HCT116 (cell line): ENCODE data around the gene EXOC6B. TPM values are rescaled to one million over a fixed set of nuclear protein-coding genes. Genes with fewer than 3 reads are reported as not detected.

Experiments used
- ATAC-seq: fragments of 200-7000 bp; cut with Tn5 transposase; 2 replicates; pipeline ENCODE4 v1.9.1; 2020; ENCODE audit warnings: mild to moderate bottlenecking, moderate library complexity
- BruUV-seq: library from RNA; stranded (reverse); fragments of 400-500 nt; replicated peaks from 2 replicates; lab custom pipeline; 2021; lab: Mats Ljungman, UMichigan
- CTCF ChIA-PET: fragments of 300-600 bp; sonication (Branson Sonifier 250); formaldehyde crosslinking; loops from one replicate; lab custom pipeline; 2021; ENCODE audit warnings: antibody characterized with exemption; lab: Charles Lee
- POLR2A ChIA-PET: fragments of 300-600, 350-600 bp; sonication (Branson Sonifier 250); formaldehyde crosslinking; loops from one replicate; lab custom pipeline; 2021; ENCODE audit warnings: antibody characterized with exemption; lab: Charles Lee
- RAD21 ChIA-PET, 2 experiments: fragments of 300-600 bp; sonication (Branson Sonifier 250); formaldehyde crosslinking; loops; one replicate each; lab custom pipeline; 2023; ENCODE audit warnings: low total read pairs in 2 of 2; ENCODE audit not compliant: uncharacterized antibody in 2 of 2, unreplicated experiment in 2 of 2, low non-redundant PET in 1 of 2; lab: Charles Lee
- DNase-seq: peaks from one replicate; pipeline ENCODE4 v3.0.0-alpha.2; 2010; ENCODE audit warnings: low read depth, low spot score
- H2AFZ ChIP-seq: fragments of 200-600 bp; shearing (Covaris generic), sonication (generic); 2 replicates; pipeline ENCODE4 v1.6.1; 2017; ENCODE audit warnings: low read depth, mixed run types, mixed read lengths, antibody characterized with exemption, low read length; ENCODE audit not compliant: poor library complexity, severe bottlenecking
- H3K27ac ChIP-seq: 2 replicates; pipeline ENCODE4 v1.5.1; 2012; ENCODE audit warnings: low read depth, low read length
- H3K27me3 ChIP-seq: fragments of 200-600 bp; sonication (generic); 2 replicates; pipeline ENCODE4 v1.6.1; 2016; ENCODE audit warnings: mixed run types, low read length, mixed read lengths; ENCODE audit not compliant: insufficient read depth
- H3K36me3 ChIP-seq, 2 experiments: fragments of 200-500 bp in 1 of 2; fragments of 200-600 bp in 1 of 2; sonication (Bioruptor generic) in 1 of 2; sonication (generic) in 1 of 2; 2 replicates each; pipeline versions ENCODE4 v1.5.1 to v1.6.1; 2014 to 2016; ENCODE audit warnings: low read length in 2 of 2, inconsistent platforms in 1 of 2, mixed read lengths in 1 of 2, mixed run types in 1 of 2; ENCODE audit not compliant: insufficient read depth in 2 of 2, control insufficient read depth in 1 of 2
- H3K4me1 ChIP-seq, 2 experiments: fragments of 200-600 bp in 1 of 2; sonication (generic) in 1 of 2; 2 replicates each; pipeline versions ENCODE4 v1.5.1 to v1.6.1; 2012 to 2017; ENCODE audit warnings: low read length in 2 of 2, inconsistent platforms in 1 of 2, mild to moderate bottlenecking in 1 of 2, mixed read lengths in 1 of 2, mixed run types in 1 of 2, moderate library complexity in 1 of 2; ENCODE audit not compliant: insufficient read depth in 2 of 2, control insufficient read depth in 1 of 2
- H3K4me2 ChIP-seq: fragments of 200-600 bp; sonication (generic); 2 replicates; pipeline ENCODE4 v1.6.1; 2017; ENCODE audit warnings: mixed run types, low read length, mixed read lengths
- H3K4me3 ChIP-seq, 2 experiments: fragments of 200-600 bp in 1 of 2; sonication (generic) in 1 of 2; replicated peaks in 1 of 2; 2 replicates each; pipeline ENCODE4 v1.5.1; 2011 to 2016; ENCODE audit warnings: low read length in 2 of 2, control low read depth in 1 of 2, low read depth in 1 of 2, mild to moderate bottlenecking in 1 of 2, mixed read lengths in 1 of 2, mixed run types in 1 of 2
- H3K79me2 ChIP-seq: fragments of 200-600 bp; sonication (generic); 2 replicates; pipeline ENCODE4 v1.6.1; 2017; ENCODE audit warnings: mild to moderate bottlenecking, mixed run types, low read length, moderate library complexity, mixed read lengths; ENCODE audit not compliant: insufficient read depth
- H3K9ac ChIP-seq: fragments of 200-600 bp; sonication (generic); 2 replicates; pipeline ENCODE4 v1.6.1; 2016; ENCODE audit warnings: low read length, mixed read lengths
- H3K9me2 ChIP-seq: fragments of 200-600 bp; sonication (generic), shearing (Covaris generic); 2 replicates; pipeline ENCODE4 v1.6.1; 2017; ENCODE audit warnings: mixed run types, mild to moderate bottlenecking, moderate library complexity; ENCODE audit not compliant: insufficient read depth
- H3K9me3 ChIP-seq, 2 experiments: fragments of 200-500 bp in 1 of 2; fragments of 200-600 bp in 1 of 2; sonication (Bioruptor generic) in 1 of 2; sonication (generic) in 1 of 2; 2 replicates each; pipeline ENCODE4 v1.6.1; 2014 to 2017; ENCODE audit warnings: low read length in 2 of 2, mixed read lengths in 2 of 2, inconsistent platforms in 1 of 2, low read depth in 1 of 2, mild to moderate bottlenecking in 1 of 2, mixed run types in 1 of 2, moderate library complexity in 1 of 2; ENCODE audit not compliant: control insufficient read depth in 1 of 2, insufficient read depth in 1 of 2
- H4K20me1 ChIP-seq: fragments of 200-600 bp; sonication (generic), shearing (Covaris generic); 2 replicates; pipeline ENCODE4 v1.6.1; 2017; ENCODE audit warnings: mixed run types, mild to moderate bottlenecking, moderate library complexity; ENCODE audit not compliant: insufficient read depth
- CEBPB ChIP-seq: IDR thresholded peaks from 2 replicates; pipeline ENCODE4 v1.6.1; 2012; ENCODE audit warnings: low read depth
- ELF1 ChIP-seq: IDR thresholded peaks from 2 replicates; pipeline ENCODE4 v1.6.1; 2012; ENCODE audit warnings: low read depth, borderline replicate concordance
- EZH2 ChIP-seq: fragments of 200-600 bp; sonication (generic); IDR thresholded peaks from 2 replicates; pipeline ENCODE4 v1.6.1; 2017; ENCODE audit warnings: antibody characterized with exemption, mixed run types
- EZH2phosphoT487 ChIP-seq: fragments of 200-600 bp; IDR thresholded peaks from 2 replicates; pipeline ENCODE4 v1.6.1; 2018; ENCODE audit warnings: antibody characterized with exemption, borderline replicate concordance
- POLR2A ChIP-seq: IDR thresholded peaks from 2 replicates; pipeline ENCODE4 v1.7.0; 2011; ENCODE audit warnings: borderline replicate concordance; ENCODE audit not compliant: insufficient read depth, insufficient read length; ENCODE audit errors: extremely low read depth
- RAD21 ChIP-seq: IDR thresholded peaks from 2 replicates; pipeline ENCODE4 v1.6.1; 2012; ENCODE audit warnings: low read depth, mild to moderate bottlenecking
- SP1 ChIP-seq: IDR thresholded peaks from 2 replicates; pipeline ENCODE4 v1.6.1; 2012; ENCODE audit warnings: low read depth
- SRF ChIP-seq: IDR thresholded peaks from 2 replicates; pipeline ENCODE4 v1.6.1; 2012; ENCODE audit warnings: low read depth
- YY1 ChIP-seq: IDR thresholded peaks from 2 replicates; pipeline ENCODE4 v1.6.1; 2011; ENCODE audit warnings: low read length, low read depth, moderate library complexity, mild to moderate bottlenecking; ENCODE audit not compliant: insufficient replicate concordance; ENCODE audit errors: extremely low read depth
- ZNF274 ChIP-seq: fragments of 200-500 bp; sonication (Bioruptor generic); IDR thresholded peaks from 2 replicates; pipeline ENCODE4 v1.6.1; 2014; ENCODE audit warnings: mild to moderate bottlenecking, low read depth, low read length, inconsistent platforms
- intact Hi-C: fragments of 100-400 bp; cut with micrococcal nuclease; formaldehyde crosslinking; loops from 2 replicates; pipeline ENCODE4 v1.10.0; 2022
- total RNA-seq: library from RNA; stranded (reverse); gene quantifications from one replicate; pipeline ENCODE4 v1.2.1, GENCODE V29; 2021; ENCODE audit not compliant: unreplicated experiment
- TF ChIP-seq, protein P1 (sequence below): IDR thresholded peaks from 2 replicates; pipeline ENCODE4 v1.6.1; 2011; ENCODE audit warnings: mild to moderate bottlenecking, low read length, moderate library complexity; ENCODE audit not compliant: insufficient replicate concordance; ENCODE audit errors: extremely low read depth
- TF ChIP-seq, protein P2 (sequence below): IDR thresholded peaks from 2 replicates; pipeline ENCODE4 v1.6.1; 2012

Gene EXOC6B
- total RNA-seq, 1 experiment from 2014 or later: 25.4 TPM

DNA sequence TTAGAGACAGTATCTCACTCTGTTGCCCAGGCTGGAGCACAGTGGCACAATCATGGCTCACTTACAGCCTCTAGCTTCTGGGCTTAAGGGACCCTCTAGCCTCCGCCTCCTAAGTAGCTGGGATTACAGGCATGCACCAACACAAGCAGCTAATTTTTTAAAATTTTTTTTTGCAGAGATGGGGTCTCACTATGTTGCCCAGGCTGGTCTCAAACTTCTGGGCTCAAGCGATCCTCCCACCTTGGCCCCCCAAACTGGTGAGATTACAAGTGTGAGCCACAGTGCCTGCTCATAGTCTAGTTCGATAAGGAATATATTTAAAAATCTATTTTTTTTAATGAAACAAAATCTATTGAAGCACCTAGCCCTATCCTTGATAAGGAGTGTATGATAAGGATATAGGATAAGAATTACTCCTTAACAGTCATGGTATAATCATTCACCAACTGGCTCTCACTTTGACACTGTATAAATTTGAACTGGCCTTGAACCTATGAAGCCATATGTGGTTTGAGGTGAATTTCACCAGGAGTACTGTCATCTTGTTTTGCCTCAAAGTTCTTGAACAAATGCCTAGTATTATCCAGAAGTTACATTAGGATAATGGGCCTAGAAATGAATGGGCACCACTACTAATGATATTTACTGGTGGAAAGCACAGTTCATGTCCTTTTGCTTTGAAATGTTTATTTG lies 71.1 kb downstream of the EXOC6B start (continued):
- TF ChIP-seq, protein P1, sequence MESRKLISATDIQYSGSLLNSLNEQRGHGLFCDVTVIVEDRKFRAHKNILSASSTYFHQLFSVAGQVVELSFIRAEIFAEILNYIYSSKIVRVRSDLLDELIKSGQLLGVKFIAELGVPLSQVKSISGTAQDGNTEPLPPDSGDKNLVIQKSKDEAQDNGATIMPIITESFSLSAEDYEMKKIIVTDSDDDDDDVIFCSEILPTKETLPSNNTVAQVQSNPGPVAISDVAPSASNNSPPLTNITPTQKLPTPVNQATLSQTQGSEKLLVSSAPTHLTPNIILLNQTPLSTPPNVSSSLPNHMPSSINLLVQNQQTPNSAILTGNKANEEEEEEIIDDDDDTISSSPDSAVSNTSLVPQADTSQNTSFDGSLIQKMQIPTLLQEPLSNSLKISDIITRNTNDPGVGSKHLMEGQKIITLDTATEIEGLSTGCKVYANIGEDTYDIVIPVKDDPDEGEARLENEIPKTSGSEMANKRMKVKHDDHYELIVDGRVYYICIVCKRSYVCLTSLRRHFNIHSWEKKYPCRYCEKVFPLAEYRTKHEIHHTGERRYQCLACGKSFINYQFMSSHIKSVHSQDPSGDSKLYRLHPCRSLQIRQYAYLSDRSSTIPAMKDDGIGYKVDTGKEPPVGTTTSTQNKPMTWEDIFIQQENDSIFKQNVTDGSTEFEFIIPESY: no peak
- TF ChIP-seq, protein P2, sequence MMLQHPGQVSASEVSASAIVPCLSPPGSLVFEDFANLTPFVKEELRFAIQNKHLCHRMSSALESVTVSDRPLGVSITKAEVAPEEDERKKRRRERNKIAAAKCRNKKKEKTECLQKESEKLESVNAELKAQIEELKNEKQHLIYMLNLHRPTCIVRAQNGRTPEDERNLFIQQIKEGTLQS: no peak

DNA sequence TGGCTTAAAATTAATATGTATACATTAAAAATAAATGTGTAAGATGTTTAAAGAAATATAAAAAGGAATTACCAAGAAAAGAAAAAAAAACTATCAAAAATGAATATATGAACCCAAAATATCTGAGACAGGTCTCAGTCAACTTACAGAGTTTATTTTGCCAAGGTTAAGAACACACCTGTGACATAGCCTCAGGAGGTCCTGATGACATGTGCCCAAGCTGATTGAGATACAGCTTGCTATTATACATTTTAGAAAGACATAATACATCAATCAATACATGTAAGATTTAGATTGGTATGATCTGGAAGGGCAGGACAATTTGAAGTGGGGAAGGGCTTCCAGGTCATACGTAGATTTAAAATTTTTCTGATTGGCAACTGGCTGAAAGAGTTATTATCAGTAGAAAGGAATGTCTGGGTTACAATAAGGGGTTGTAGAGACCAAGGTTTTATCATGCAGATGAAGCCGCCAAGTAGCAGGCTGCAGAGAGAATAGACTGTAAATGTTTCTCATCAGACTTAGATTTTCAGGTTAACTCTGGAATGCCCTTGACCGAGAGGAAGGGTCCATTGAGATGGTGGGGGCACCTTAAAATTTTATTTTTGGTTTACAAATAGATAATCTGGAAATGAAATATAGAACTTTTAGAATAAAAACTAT lies 74.7 kb downstream of the EXOC6B start:
- Histone ChIP-seq H3K9ac (no peak overlapping the region), H3K36me3 (no peaks in the 10 kb centered on the region), H3K79me2 (no peaks in the 10 kb centered on the region), H3K9me2 (no peaks in the 10 kb centered on the region), H3K9me3 (no peaks in the 10 kb centered on the region), H3K27ac (no peak overlapping the region), H3K4me2 (no peak overlapping the region), H4K20me1 (no peaks in the 10 kb centered on the region), H3K27me3 (no peaks in the 10 kb centered on the region), H2AFZ (no peak overlapping the region), H3K4me3 (no peak overlapping the region), H3K4me1 (no peaks in the 10 kb centered on the region)
- RAD21 ChIA-PET: no interaction called here
- no peak for ATAC-seq
- TF ChIP-seq SP1: no peak
- TF ChIP-seq CEBPB: no peak
- TF ChIP-seq YY1: no peak
- TF ChIP-seq SRF: no peak
- no peak for TF ChIP-seq EZH2
- no peak for TF ChIP-seq POLR2A
- TF ChIP-seq EZH2phosphoT487: no peak
- no peak for TF ChIP-seq ZNF274
- TF ChIP-seq RAD21: no peak
- TF ChIP-seq ELF1: no peak
- POLR2A ChIA-PET: no interaction called here
- DNase-seq: no peak
- no TSS peak for BruUV-seq
- CTCF ChIA-PET: no interaction called here
- intact Hi-C loops: no loop called here
